ENCODE data around the gene CCDC88C. TPM values are rescaled to one million over a fixed set of nuclear protein-coding genes. Genes with fewer than 3 reads are reported as not detected.

CCDC88C gene
- total RNA-seq, 1 experiment from 2014 or later = 21.3 TPM

DNA sequence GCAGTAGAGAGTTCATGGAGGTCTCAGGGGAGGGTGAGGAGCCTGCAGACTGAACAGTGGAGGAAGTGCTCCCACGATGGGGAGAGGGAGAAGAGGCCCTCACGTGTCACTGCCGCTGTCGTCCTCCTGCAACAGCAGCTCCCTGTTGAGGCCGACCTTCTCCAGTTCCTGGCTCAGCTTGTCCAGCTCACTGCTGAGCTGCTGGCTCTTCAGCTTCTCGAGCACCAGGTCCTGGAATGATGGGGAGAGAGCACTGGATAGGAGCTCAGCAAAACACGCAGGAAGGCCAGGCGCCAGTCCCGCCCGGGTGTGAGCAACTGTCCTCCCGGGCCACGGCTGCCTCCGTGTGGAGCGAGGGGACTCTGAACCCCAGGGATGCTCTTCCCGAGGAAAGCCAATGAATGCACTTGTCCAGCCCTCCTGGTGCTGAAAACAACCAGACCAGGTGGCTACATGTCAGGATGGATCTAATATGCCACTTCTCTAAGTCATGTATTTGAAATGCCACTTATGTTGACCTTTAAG is 107.8 kb downstream of the CCDC88C start:
- H3K9me3 ChIP-seq (ENCODE audit: control insufficient read depth, insufficient read depth, low read depth, low read length) = no peaks in the 10 kb centered on the region
- H3K27me3 ChIP-seq (ENCODE audit: control insufficient read depth, insufficient read depth, low read length) = no peaks in the 10 kb centered on the region
- in situ Hi-C loops (cut with HindIII; ENCODE audit: low pct_unique_long_range_greater_than_20kb, low sequenced_read_pairs) (no loop called here), intact Hi-C loops (cut with micrococcal nuclease; ENCODE audit: unreplicated experiment) (no loop called here)
- no peaks in the 10 kb centered on the region; the same call in 1 of the 2 replicates for H3K36me3 ChIP-seq (ENCODE audit: control insufficient read depth, insufficient read depth, low read length)
- BruUV-seq (replicated peaks) = no TSS peak
- no peak overlapping the region for H3K27ac ChIP-seq (ENCODE audit: low read length)
- no peak overlapping the region for H3K4me3 ChIP-seq (ENCODE audit: low read depth in 2 of 2, low read length in 2 of 2)
- TF ChIP-seq TCF7L2 (IDR thresholded peaks at IDR 0.05; ENCODE audit: low read depth, low read length) (no peak), POLR2AphosphoS5 (IDR thresholded peaks at IDR 0.05; ENCODE audit: low read depth, low read length) (no peak), SIN3A (IDR thresholded peaks at IDR 0.05; ENCODE audit: borderline replicate concordance, insufficient read depth, low read depth, low read length) (no peak)
- TF ChIP-seq, protein P1, sequence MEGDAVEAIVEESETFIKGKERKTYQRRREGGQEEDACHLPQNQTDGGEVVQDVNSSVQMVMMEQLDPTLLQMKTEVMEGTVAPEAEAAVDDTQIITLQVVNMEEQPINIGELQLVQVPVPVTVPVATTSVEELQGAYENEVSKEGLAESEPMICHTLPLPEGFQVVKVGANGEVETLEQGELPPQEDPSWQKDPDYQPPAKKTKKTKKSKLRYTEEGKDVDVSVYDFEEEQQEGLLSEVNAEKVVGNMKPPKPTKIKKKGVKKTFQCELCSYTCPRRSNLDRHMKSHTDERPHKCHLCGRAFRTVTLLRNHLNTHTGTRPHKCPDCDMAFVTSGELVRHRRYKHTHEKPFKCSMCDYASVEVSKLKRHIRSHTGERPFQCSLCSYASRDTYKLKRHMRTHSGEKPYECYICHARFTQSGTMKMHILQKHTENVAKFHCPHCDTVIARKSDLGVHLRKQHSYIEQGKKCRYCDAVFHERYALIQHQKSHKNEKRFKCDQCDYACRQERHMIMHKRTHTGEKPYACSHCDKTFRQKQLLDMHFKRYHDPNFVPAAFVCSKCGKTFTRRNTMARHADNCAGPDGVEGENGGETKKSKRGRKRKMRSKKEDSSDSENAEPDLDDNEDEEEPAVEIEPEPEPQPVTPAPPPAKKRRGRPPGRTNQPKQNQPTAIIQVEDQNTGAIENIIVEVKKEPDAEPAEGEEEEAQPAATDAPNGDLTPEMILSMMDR (IDR thresholded peaks at IDR 0.05) = no peak
- TF ChIP-seq, protein P2, sequence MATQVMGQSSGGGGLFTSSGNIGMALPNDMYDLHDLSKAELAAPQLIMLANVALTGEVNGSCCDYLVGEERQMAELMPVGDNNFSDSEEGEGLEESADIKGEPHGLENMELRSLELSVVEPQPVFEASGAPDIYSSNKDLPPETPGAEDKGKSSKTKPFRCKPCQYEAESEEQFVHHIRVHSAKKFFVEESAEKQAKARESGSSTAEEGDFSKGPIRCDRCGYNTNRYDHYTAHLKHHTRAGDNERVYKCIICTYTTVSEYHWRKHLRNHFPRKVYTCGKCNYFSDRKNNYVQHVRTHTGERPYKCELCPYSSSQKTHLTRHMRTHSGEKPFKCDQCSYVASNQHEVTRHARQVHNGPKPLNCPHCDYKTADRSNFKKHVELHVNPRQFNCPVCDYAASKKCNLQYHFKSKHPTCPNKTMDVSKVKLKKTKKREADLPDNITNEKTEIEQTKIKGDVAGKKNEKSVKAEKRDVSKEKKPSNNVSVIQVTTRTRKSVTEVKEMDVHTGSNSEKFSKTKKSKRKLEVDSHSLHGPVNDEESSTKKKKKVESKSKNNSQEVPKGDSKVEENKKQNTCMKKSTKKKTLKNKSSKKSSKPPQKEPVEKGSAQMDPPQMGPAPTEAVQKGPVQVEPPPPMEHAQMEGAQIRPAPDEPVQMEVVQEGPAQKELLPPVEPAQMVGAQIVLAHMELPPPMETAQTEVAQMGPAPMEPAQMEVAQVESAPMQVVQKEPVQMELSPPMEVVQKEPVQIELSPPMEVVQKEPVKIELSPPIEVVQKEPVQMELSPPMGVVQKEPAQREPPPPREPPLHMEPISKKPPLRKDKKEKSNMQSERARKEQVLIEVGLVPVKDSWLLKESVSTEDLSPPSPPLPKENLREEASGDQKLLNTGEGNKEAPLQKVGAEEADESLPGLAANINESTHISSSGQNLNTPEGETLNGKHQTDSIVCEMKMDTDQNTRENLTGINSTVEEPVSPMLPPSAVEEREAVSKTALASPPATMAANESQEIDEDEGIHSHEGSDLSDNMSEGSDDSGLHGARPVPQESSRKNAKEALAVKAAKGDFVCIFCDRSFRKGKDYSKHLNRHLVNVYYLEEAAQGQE (IDR thresholded peaks at IDR 0.05; ENCODE audit: insufficient read depth in 1 of 2, low read depth in 2 of 2, low read length in 1 of 2) = no peak
- H3K4me1 ChIP-seq (ENCODE audit: control insufficient read depth, insufficient read depth, low read length) = no peaks in the 10 kb centered on the region
- ChIA-PET CTCF (no interaction called here), POLR2A (no interaction called here)
- DNase-seq (ENCODE audit: low read depth, low spot score) = no peak
- ATAC-seq = no peak

DNA sequence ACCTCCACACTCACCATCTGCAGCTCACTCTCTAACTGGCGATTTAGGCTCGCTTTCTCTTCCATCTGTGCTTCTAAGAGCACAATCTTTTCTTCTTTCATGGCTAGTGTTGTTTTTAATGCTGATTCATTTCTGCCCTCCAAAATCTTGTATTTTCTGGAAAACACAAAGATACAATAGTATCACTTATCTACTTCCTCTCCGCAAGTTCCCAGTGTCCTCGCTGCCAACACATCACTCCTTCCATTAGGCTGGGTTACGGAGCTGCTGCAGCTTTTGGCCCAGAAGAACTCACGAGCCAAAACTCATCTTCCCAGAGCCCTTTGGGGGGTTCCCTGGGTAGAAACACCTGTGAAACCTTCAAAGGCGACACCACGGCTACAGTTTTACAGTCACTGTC is 109.3 kb downstream of the CCDC88C start:
- TF ChIP-seq TCF7L2 (IDR thresholded peaks at IDR 0.05; ENCODE audit: low read depth, low read length) = no peak
- TF ChIP-seq, protein P2 (IDR thresholded peaks at IDR 0.05; ENCODE audit: insufficient read depth in 1 of 2, low read depth in 2 of 2, low read length in 1 of 2) = no peak
- TF ChIP-seq SIN3A (IDR thresholded peaks at IDR 0.05; ENCODE audit: borderline replicate concordance, insufficient read depth, low read depth, low read length) = no peak
- TF ChIP-seq, protein P1 (IDR thresholded peaks at IDR 0.05) = no peak
- TF ChIP-seq POLR2AphosphoS5 (IDR thresholded peaks at IDR 0.05; ENCODE audit: low read depth, low read length) = no peak
- ChIA-PET CTCF (no interaction called here), POLR2A (no interaction called here)
- in situ Hi-C loops (cut with HindIII; ENCODE audit: low pct_unique_long_range_greater_than_20kb, low sequenced_read_pairs) = no loop called here
- intact Hi-C loops (cut with micrococcal nuclease; ENCODE audit: unreplicated experiment) = no loop called here
- no peak for ATAC-seq
- H3K4me1 ChIP-seq (ENCODE audit: control insufficient read depth, insufficient read depth, low read length) = no peaks in the 10 kb centered on the region
- H3K36me3 ChIP-seq (ENCODE audit: control insufficient read depth, insufficient read depth, low read length) = no peaks in the 10 kb centered on the region; the same call in 1 of the 2 replicates
- no peak for DNase-seq (ENCODE audit: low read depth, low spot score)
- no peaks in the 10 kb centered on the region for H3K27me3 ChIP-seq (ENCODE audit: control insufficient read depth, insufficient read depth, low read length)
- H3K9me3 ChIP-seq (ENCODE audit: control insufficient read depth, insufficient read depth, low read depth, low read length) = no peaks in the 10 kb centered on the region
- BruUV-seq (replicated peaks) = no TSS peak
- no peak overlapping the region for H3K27ac ChIP-seq (ENCODE audit: low read length)
- no peak overlapping the region for H3K4me3 ChIP-seq (ENCODE audit: low read depth in 2 of 2, low read length in 2 of 2)
